ENCODE data around the gene CAMK2B.

The CAMK2B gene

GRCh38 chr7:44283381-44284211 lies 41.8 kb downstream of the CAMK2B start:
- H3K9me3 Mint-ChIP-seq: no peaks in the 10 kb centered on the region
- peaks cover 10 to 13% of the 10 kb centered on the region in 2 donors for H3K4me1 Mint-ChIP-seq
- H3K4me3 Mint-ChIP-seq: no peak overlapping the region
- H3K36me3 Mint-ChIP-seq: no peaks in the 10 kb centered on the region
- H3K27me3 Mint-ChIP-seq: no peaks in the 10 kb centered on the region
- H3K27ac Mint-ChIP-seq: peak overlapping the region; percentile 9
- ATAC-seq (replicated peaks) (no peak), DNase-seq (no peak)

GRCh38 chr7:44282601-44283171 lies 42.7 kb downstream of the CAMK2B start:
- no peaks in the 10 kb centered on the region for H3K36me3 Mint-ChIP-seq
- H3K9me3 Mint-ChIP-seq: no peaks in the 10 kb centered on the region
- peaks cover 10 to 13% of the 10 kb centered on the region in 2 donors for H3K4me1 Mint-ChIP-seq
- no peak for DNase-seq
- H3K27ac Mint-ChIP-seq: no peak overlapping the region
- H3K27me3 Mint-ChIP-seq: no peaks in the 10 kb centered on the region
- H3K4me3 Mint-ChIP-seq: no peak overlapping the region
- ATAC-seq (replicated peaks): no peak

- Mint-ChIP-seq H3K4me1 (peaks cover 4 to 7% of the 10 kb centered on the region in 2 donors), H3K36me3 (no peaks in the 10 kb centered on the region), H3K4me3 (no peak overlapping the region), H3K27ac (no peak overlapping the region), H3K27me3 (no peaks in the 10 kb centered on the region), H3K9me3 (no peaks in the 10 kb centered on the region)
- DNase-seq (no peak), ATAC-seq (replicated peaks) (no peak)
These were observed 43.4 kb downstream of the CAMK2B start for GRCh38 chr7:44281811-44282600.

GRCh38 chr7:44280993-44281721 lies 44.2 kb downstream of the CAMK2B start:
- Mint-ChIP-seq H3K4me3 (no peak overlapping the region), H3K27me3 (no peaks in the 10 kb centered on the region), H3K27ac (no peak overlapping the region), H3K36me3 (no peaks in the 10 kb centered on the region), H3K4me1 (no peaks in the 10 kb centered on the region), H3K9me3 (no peaks in the 10 kb centered on the region)
- no peak for DNase-seq
- ATAC-seq (replicated peaks): no peak

- Mint-ChIP-seq H3K4me3 (no peak overlapping the region), H3K36me3 (no peaks in the 10 kb centered on the region), H3K9me3 (no peaks in the 10 kb centered on the region), H3K27me3 (peaks cover 3 to 4% of the 10 kb centered on the region in 2 donors), H3K27ac (no peak overlapping the region), H3K4me1 (no peaks in the 10 kb centered on the region)
- DNase-seq (no peak), ATAC-seq (replicated peaks) (no peak)
These were observed 44.8 kb downstream of the CAMK2B start for GRCh38 chr7:44280636-44280992.

GRCh38 chr7:44279731-44280505 lies 45.5 kb downstream of the CAMK2B start:
- no peak for DNase-seq
- ATAC-seq (replicated peaks): no peak
- H3K36me3 Mint-ChIP-seq: no peaks in the 10 kb centered on the region
- H3K4me1 Mint-ChIP-seq: no peaks in the 10 kb centered on the region
- no peak overlapping the region for H3K4me3 Mint-ChIP-seq
- peaks cover 4 to 11% of the 10 kb centered on the region in 2 donors for H3K27me3 Mint-ChIP-seq
- H3K27ac Mint-ChIP-seq: peak overlapping the region; percentile 62
- no peaks in the 10 kb centered on the region for H3K9me3 Mint-ChIP-seq

GRCh38 chr7:44279286-44279685 lies 46.1 kb downstream of the CAMK2B start:
- H3K27ac Mint-ChIP-seq: no peak overlapping the region
- DNase-seq (no peak), ATAC-seq (replicated peaks) (no peak)
- H3K36me3 Mint-ChIP-seq: no peaks in the 10 kb centered on the region
- peaks cover 2 to 4% of the 10 kb centered on the region in 2 donors for H3K4me1 Mint-ChIP-seq
- H3K27me3 Mint-ChIP-seq: peaks cover 7 to 15% of the 10 kb centered on the region in 2 donors
- H3K9me3 Mint-ChIP-seq: no peaks in the 10 kb centered on the region
- H3K4me3 Mint-ChIP-seq: no peak overlapping the region

GRCh38 chr7:44278451-44279161 lies 46.8 kb downstream of the CAMK2B start:
- no peaks in the 10 kb centered on the region for H3K36me3 Mint-ChIP-seq
- H3K9me3 Mint-ChIP-seq: no peaks in the 10 kb centered on the region
- H3K27me3 Mint-ChIP-seq: peaks cover 10 to 21% of the 10 kb centered on the region in 2 donors
- H3K4me3 Mint-ChIP-seq: no peak overlapping the region
- no peak for DNase-seq
- no peak for ATAC-seq (replicated peaks)
- peaks cover 7 to 11% of the 10 kb centered on the region in 2 donors for H3K4me1 Mint-ChIP-seq
- H3K27ac Mint-ChIP-seq: no peak overlapping the region

- H3K9me3 Mint-ChIP-seq: no peaks in the 10 kb centered on the region
- H3K27ac Mint-ChIP-seq: no peak overlapping the region
- H3K4me3 Mint-ChIP-seq: no peak overlapping the region
- DNase-seq: no peak
- H3K27me3 Mint-ChIP-seq: peaks cover 10 to 21% of the 10 kb centered on the region in 2 donors
- no peak for ATAC-seq (replicated peaks)
- peaks cover 9 to 18% of the 10 kb centered on the region in 2 donors for H3K4me1 Mint-ChIP-seq
- no peaks in the 10 kb centered on the region for H3K36me3 Mint-ChIP-seq
These were observed 47.5 kb downstream of the CAMK2B start for GRCh38 chr7:44277851-44278250.

- H3K9me3 Mint-ChIP-seq: no peaks in the 10 kb centered on the region
- H3K27ac Mint-ChIP-seq: no peak overlapping the region
- ATAC-seq (replicated peaks): no peak
- no peaks in the 10 kb centered on the region for H3K36me3 Mint-ChIP-seq
- no peak for DNase-seq
- H3K27me3 Mint-ChIP-seq: peaks cover 10 to 21% of the 10 kb centered on the region in 2 donors
- H3K4me3 Mint-ChIP-seq: no peak overlapping the region
- H3K4me1 Mint-ChIP-seq: peaks cover 9 to 19% of the 10 kb centered on the region in 2 donors
These were observed 48.0 kb downstream of the CAMK2B start for GRCh38 chr7:44277391-44277790.

GRCh38 chr7:44276571-44277221 lies 48.7 kb downstream of the CAMK2B start:
- no peaks in the 10 kb centered on the region for H3K9me3 Mint-ChIP-seq
- peaks cover 9 to 19% of the 10 kb centered on the region in 2 donors for H3K4me1 Mint-ChIP-seq
- ATAC-seq (replicated peaks): no peak
- no peak overlapping the region for H3K4me3 Mint-ChIP-seq
- H3K27me3 Mint-ChIP-seq: peaks cover 10 to 21% of the 10 kb centered on the region in 2 donors
- no peak overlapping the region for H3K27ac Mint-ChIP-seq
- no peak for DNase-seq
- no peaks in the 10 kb centered on the region for H3K36me3 Mint-ChIP-seq

GRCh38 chr7:44275957-44276570 lies 49.3 kb downstream of the CAMK2B start:
- Mint-ChIP-seq H3K9me3 (no peaks in the 10 kb centered on the region), H3K4me1 (peaks cover 9 to 19% of the 10 kb centered on the region in 2 donors), H3K36me3 (no peaks in the 10 kb centered on the region), H3K27ac (no peak overlapping the region), H3K4me3 (no peak overlapping the region), H3K27me3 (peaks cover 10 to 21% of the 10 kb centered on the region in 2 donors)
- no peak for DNase-seq
- ATAC-seq (replicated peaks): no peak

All from stimulated activated naive B cell treated with anti-CD40 and anti-IgM and Interleukin-4, amounts not matched to agents 10 μg/mL and 1 μg/mL and 100 μg/mL, for 72 hours (primary cell).